DMS153 (cell line): ENCODE data around the gene GAGE1.
"Not testable (repeated sequence)": the region's sequence is repeated elsewhere in the genome, so short reads cannot be mapped to it uniquely, and the experiment has no call there.

Experiments used
- DNase-seq: peaks from one replicate; lab custom pipeline; 2025; lab: John Stamatoyannopoulos, UW

GAGE1 gene, protein sequence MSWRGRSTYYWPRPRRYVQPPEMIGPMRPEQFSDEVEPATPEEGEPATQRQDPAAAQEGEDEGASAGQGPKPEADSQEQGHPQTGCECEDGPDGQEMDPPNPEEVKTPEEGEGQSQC

GRCh38 chrX:49598720-49599119 is at the start of gene GAGE1:
Gene GAGE1, plus strand, starts transcription at chrX:49599020. Its CDS starts 1,155 bp downstream, at chrX:49600175.
- DNase-seq, result not testable (repeated sequence)

DNA sequence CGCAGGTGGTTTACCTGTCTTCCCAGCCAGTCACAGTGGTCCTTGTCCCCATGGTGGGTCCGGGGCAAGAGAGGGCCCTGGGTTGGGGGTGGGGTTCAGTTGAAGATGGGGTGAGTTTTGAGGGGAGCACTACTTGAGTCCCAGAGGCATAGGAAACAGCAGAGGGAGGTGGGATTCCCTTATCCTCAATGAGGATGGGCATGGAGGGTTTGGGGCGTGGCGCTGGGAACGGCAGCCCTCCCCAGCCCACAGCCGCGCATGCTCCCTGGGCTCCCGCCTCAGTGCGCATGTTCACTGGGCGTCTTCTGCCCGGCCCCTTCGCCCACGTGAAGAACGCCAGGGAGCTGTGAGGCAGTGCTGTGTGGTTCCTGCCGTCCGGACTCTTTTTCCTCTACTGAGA is 47.8 kb upstream of the GAGE1 start, which contains the start of gene GAGE12E:
Gene GAGE12E, plus strand, starts transcription at position 301 of the 400 bp plus-strand sequence. CDS start 1,155 bp downstream, outside the sequence.
- DNase-seq, result not testable (repeated sequence)

- DNase-seq, result not testable (repeated sequence)
Measured at GRCh38 chrX:49560542-49560941, 38.3 kb upstream of the GAGE1 start, which contains the start of gene GAGE12F. Gene GAGE12F, plus strand, starts transcription at chrX:49560842. Its CDS starts 1,155 bp downstream, at chrX:49561997.

GRCh38 chrX:49568728-49569127 is 30.1 kb upstream of the GAGE1 start:
- DNase-seq, result not testable (repeated sequence)

DNA sequence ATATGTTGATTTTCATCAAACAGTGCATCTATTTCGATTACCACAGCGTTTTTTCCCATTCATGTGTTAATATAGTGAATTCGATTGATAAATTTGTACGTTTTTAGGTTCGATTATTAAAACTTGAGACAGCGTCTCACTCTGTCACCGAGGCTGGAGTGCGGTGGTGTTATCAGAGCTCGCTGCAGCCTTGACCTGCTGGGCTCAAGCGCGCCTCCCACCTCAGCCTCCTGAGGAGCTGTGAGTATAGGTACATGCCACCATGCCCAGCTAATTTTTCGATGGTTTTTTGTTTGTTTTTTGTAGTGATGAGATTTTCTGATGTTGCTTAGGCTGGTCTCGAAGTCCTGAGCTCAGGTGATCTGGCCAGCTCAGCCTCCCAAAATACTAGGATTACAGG is 29.7 kb upstream of the GAGE1 start:
- DNase-seq, result not testable (repeated sequence)

DNA sequence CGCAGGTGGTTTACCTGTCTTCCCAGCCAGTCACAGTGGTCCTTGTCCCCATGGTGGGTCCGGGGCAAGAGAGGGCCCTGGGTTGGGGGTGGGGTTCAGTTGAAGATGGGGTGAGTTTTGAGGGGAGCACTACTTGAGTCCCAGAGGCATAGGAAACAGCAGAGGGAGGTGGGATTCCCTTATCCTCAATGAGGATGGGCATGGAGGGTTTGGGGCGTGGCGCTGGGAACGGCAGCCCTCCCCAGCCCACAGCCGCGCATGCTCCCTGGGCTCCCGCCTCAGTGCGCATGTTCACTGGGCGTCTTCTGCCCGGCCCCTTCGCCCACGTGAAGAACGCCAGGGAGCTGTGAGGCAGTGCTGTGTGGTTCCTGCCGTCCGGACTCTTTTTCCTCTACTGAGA is 28.7 kb upstream of the GAGE1 start, which contains the start of gene GAGE12G:
Gene GAGE12G, plus strand, starts transcription at position 301 of the 400 bp plus-strand sequence. CDS start 1,155 bp downstream, outside the sequence.
- DNase-seq, result not testable (repeated sequence)

GRCh38 chrX:49579649-49580048 is 19.2 kb upstream of the GAGE1 start, which contains the start of gene GAGE12H:
Gene GAGE12H, plus strand, starts transcription at chrX:49579949. Its CDS starts 1,155 bp downstream, at chrX:49581104.
- not testable (repeated sequence) for DNase-seq

DNA sequence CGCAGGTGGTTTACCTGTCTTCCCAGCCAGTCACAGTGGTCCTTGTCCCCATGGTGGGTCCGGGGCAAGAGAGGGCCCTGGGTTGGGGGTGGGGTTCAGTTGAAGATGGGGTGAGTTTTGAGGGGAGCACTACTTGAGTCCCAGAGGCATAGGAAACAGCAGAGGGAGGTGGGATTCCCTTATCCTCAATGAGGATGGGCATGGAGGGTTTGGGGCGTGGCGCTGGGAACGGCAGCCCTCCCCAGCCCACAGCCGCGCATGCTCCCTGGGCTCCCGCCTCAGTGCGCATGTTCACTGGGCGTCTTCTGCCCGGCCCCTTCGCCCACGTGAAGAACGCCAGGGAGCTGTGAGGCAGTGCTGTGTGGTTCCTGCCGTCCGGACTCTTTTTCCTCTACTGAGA is 9.6 kb upstream of the GAGE1 start, which contains the start of gene GAGE2A:
Gene GAGE2A, plus strand, starts transcription at position 301 of the 400 bp plus-strand sequence. CDS start 1,155 bp downstream, outside the sequence.
- DNase-seq, result not testable (repeated sequence)

DNA sequence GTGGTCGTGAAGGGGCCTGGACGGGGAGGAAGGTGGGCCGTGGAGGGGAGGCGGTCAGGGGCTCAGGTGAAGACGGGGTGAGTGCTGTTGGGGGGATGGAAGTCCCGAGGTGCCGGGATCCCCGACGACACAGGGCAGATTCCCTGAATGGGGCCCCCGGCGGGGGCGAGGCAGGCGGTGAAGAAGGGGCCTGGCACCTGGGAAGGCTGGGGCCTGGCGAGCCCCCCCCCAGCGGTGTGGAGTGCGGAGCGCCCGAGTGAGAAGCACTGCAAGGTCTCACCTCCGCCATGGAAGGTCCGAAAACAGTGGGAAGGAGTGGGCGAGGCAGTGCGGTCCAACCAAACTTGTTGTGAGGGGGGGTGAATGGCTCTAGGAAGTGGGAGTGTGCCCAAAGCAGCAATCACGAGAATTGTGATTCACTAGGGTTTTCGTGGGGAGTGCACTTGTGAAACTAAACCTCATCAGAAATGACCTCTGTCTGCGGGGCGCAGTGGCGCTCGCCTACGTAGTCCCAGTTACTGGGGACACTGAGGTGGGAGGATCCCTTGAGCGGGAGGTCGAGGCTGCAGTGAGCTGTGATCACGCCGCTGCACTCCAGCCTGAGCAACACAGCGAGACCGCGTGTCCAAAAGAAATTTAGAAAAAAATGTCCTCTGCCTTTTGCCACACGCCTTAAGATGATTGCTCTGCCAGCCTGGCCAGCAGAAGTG is 8.9 kb upstream of the GAGE1 start:
- not testable (repeated sequence) for DNase-seq

- not testable (repeated sequence) for DNase-seq
Measured at GRCh38 chrX:49590488-49590887, 8.3 kb upstream of the GAGE1 start.

- no peak for DNase-seq
Measured at GRCh38 chrX:49610718-49611310, 12.0 kb downstream of the GAGE1 start.

GRCh38 chrX:49618574-49618973 is 19.8 kb downstream of the GAGE1 start:
- DNase-seq, result no peak

- no peak for DNase-seq
Measured at GRCh38 chrX:49627086-49627777, 28.4 kb downstream of the GAGE1 start.

DNA sequence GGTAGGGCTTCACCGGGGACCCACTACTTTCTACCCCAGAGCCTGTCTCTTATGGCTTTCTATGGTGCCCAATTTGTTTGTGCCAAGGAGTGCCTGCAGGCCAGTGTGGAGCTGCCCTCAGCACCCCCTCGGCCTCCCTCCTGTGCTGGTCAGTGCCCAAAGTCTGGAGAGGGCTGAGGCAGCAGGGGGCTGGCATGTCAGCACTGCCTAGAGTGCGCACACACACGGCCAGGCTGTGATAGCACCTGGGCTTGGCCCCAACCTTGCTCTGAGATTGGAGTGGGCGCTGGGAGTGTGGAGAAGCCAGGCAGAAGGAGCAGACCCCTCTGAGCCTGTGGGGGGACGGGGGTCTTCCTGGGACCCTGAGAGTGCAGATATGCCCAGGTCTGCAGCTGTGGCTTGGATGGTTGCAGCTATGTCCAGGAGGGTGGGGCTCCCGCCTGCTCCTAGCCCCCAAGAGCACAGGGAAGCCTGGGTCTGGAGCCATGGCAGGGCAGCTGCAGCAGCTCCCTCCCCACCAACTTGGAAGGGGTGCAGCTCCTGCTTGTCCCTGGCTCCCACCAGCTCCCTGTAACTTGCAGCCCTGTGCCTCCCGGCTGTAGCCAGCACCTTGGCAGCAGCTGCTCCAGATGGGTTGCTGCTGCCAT is 46.3 kb downstream of the GAGE1 start:
- DNase-seq, result no peak

DNA sequence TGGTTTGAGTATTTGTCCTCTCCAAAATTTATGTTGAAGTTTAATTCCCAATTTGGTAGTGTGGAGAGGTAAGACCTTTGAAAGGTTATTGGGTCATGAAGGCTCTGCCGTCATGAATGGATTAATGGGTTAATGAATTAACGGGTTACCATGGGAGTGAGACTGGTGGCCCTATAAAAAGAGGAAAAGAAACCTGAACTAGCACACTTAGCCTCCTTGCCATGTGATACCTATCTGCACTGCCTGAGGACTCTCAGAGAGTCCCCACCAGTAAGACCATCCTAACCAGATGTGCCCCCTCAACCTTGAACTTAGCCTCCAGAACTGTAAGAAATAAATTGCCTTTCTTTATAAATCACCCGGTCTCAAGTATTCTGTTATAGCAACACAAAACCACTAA is 57.7 kb downstream of the GAGE1 start:
- no peak for DNase-seq
